Measurements from ENCODE around the gene A2M.

- no peak for TF ChIP-seq POLR2A (IDR thresholded peaks at IDR 0.05)
- no peak for TF ChIP-seq CTCF (IDR thresholded peaks at IDR 0.05 in 4 of 5, conservative IDR thresholded peaks at IDR 0.05 in 1 of 5)
These were observed 75.1 kb downstream of the A2M start for GRCh38 chr12:9040484-9041186.
